ENCODE results near the gene FTO.

- TF ChIP-seq CTCF (IDR thresholded peaks at IDR 0.05) (no peak), ZBTB43 (CRISPR knock-in tag; IDR thresholded peaks at IDR 0.05) (no peak), NR3C1 (CRISPR knock-in tag; conservative IDR thresholded peaks at IDR 0.05; ENCODE audit: low read depth) (no peak), STAT6 (CRISPR knock-in tag; conservative IDR thresholded peaks at IDR 0.05; ENCODE audit: low read depth) (no peak), ESRRA (CRISPR knock-in tag; IDR thresholded peaks at IDR 0.05; ENCODE audit: borderline replicate concordance) (no peak), TEAD4 (CRISPR knock-in tag; IDR thresholded peaks at IDR 0.05) (no peak), CBFB (CRISPR knock-in tag; IDR thresholded peaks at IDR 0.05; ENCODE audit: low read depth) (no peak)
Observed at GRCh38 chr16:53925526-53925925, 221.6 kb downstream of the FTO start.
